T-helper 2 cell treated with Interferon-gamma antibody and Interleukin-4, amounts not matched to agents 5 μg/mL and 100 μg/mL, for 36 hours (primary cell): ENCODE results near the gene TBCC.

Experiments used
- DNase-seq: peaks from one replicate; pipeline ENCODE4 v3.0.0; 2021; ENCODE audit warnings: low spot score
- H3K27ac Mint-ChIP-seq: one replicate; pipeline ENCODE4 v1.8.0; 2021; ENCODE audit warnings: mild to moderate bottlenecking, mixed read lengths
- H3K27me3 Mint-ChIP-seq: one replicate; pipeline ENCODE4 v1.8.0; 2021; ENCODE audit warnings: low read depth, mixed read lengths
- H3K36me3 Mint-ChIP-seq: one replicate; pipeline ENCODE4 v1.8.0; 2021; ENCODE audit warnings: low read depth, mixed read lengths
- H3K4me1 Mint-ChIP-seq: one replicate; pipeline ENCODE4 v1.8.0; 2021; ENCODE audit warnings: low read depth, mixed read lengths
- H3K4me3 Mint-ChIP-seq: one replicate; pipeline ENCODE4 v1.8.0; 2022; ENCODE audit warnings: mild to moderate bottlenecking, moderate library complexity, mixed read lengths
- H3K9me3 Mint-ChIP-seq: one replicate; pipeline ENCODE4 v1.8.0; 2021; ENCODE audit warnings: mixed read lengths

Gene TBCC

DNA sequence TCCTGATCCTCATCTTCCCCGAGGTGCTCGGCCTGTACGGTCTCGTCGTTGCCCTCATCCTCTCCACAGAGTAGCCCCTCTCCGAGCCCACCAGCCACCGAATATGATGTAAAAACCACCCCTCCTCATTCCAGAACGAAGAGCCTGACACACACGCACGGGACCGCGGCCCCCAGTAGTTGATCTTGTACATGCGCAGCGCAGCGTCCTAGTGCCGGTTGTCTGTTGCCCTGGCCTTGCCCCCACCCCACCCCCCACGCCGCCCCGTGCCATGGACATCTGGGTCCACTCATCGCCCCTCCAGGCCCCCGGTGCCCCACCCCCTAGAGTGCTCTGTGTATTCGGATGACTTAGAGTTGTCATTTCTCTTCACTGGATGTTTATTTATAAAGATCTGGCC is 18.3 kb downstream of the TBCC start:
- H3K27ac Mint-ChIP-seq: peak overlapping the region; percentile 95

DNA sequence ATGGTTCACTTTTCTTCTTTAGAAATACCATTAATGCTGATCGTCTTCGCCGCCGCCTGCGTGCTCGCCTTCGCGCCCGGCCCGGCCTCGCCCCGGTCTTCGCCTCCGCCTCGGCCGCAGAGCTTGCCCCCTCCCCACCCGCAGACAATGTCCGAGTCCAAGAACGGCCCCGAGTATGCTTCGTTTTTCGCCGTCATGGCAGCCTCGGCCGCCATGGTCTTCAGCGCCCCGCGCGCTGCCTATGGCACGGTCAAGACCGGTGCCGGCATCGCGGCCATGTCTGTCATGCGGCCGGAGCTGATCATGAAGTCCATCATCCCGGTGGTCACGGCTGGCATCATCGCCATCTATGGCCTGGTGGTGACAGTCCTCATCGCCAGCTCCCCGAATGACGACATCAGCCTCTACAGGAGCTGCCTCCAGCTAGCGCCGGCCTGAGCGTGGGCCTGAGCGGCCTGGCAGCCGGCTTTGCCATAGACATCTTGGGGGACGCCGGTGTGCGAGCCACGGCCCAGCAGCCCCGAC is 18.8 kb downstream of the TBCC start:
- Mint-ChIP-seq H3K4me3 (peak overlapping the region; percentile 85), H3K27ac (peak overlapping the region; percentile 95), H3K27me3 (no peaks in the 10 kb centered on the region), H3K9me3 (no peaks in the 10 kb centered on the region), H3K36me3 (no peaks in the 10 kb centered on the region), H3K4me1 (peaks cover 15% of the 10 kb centered on the region)
- DNase-seq: no peak

More for the DNA sequence above, 18.3 kb downstream of the TBCC start:
- DNase-seq: no peak
- Mint-ChIP-seq H3K4me3 (peak overlapping the region; percentile 85), H3K9me3 (no peaks in the 10 kb centered on the region), H3K36me3 (no peaks in the 10 kb centered on the region), H3K4me1 (peaks cover 15% of the 10 kb centered on the region), H3K27me3 (no peaks in the 10 kb centered on the region)

DNA sequence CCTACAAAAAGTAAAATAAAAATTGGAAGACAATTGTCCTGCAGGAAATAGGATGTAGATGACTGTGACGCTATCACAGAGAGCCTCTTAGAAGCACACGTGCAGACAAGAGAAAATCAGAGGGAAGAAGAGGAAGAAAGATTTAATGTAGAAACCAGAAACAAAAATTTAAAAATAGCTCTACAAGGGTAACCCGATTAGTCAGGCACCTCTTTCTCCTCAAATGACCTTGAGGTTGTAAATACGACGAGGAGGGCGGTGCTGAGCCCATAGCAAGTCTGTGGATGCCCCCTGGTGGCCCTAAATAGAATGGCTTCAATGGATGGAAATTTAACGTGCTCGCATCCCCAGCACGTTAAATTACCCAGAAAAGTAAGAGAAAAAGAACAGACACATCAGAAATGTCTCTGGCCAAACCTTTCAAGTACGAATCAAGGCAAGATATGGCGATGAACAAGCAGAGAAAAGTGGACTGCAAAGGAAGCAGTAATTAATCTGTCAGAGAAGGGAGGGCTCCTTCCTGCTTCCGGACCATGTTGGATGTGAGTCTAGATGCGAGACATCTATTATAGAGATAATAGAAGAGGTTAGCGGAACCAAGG is 19.3 kb downstream of the TBCC start:
- Mint-ChIP-seq H3K4me1 (peaks cover 15% of the 10 kb centered on the region), H3K27me3 (no peaks in the 10 kb centered on the region), H3K9me3 (no peaks in the 10 kb centered on the region), H3K36me3 (no peaks in the 10 kb centered on the region), H3K27ac (peak overlapping the region; percentile 95), H3K4me3 (peak overlapping the region; percentile 85)
- peak; percentile 67 for DNase-seq

DNA sequence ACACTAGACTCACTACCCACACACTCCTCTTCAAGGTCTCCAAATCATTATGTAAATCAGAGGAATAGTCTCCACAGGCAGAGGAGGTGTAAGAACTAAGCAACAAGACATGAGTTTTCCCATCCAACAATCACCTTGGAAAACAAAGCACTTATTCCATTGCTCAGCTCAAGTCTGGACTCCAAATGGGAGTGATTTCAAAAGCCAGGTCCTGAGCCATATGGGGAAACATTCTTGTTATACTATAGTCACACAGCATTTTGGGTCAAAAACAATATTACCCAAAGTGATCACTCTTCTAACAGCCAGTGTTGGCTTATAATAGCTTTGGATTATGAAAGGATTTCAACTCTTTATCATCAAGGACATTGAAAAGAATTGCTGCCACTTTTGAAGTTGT is 19.9 kb downstream of the TBCC start:
- Mint-ChIP-seq H3K27me3 (no peaks in the 10 kb centered on the region), H3K36me3 (no peaks in the 10 kb centered on the region), H3K27ac (peak overlapping the region; percentile 95), H3K4me1 (peaks cover 15% of the 10 kb centered on the region), H3K4me3 (peak overlapping the region; percentile 85), H3K9me3 (no peaks in the 10 kb centered on the region)
- DNase-seq: no peak

DNA sequence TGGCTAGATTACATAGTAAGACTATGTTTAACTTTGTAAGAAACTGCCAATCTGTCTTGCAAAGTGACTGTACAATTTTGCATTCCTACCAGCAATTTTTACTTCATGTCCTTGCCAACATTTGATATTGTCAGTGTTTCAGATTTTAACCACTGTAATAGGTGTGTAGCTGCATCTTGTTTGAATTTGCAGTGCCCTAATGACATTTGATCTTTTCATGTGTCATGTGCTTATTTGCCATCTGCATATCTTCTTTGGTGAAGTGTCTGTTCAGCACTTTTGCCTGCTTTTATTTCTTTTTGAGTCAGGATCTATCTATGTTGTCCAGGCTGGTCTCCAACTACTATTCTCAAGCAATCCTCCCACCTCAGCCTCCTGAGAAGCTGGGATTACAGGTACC is 21.1 kb downstream of the TBCC start:
- H3K27me3 Mint-ChIP-seq: peaks cover 2% of the 10 kb centered on the region
- H3K9me3 Mint-ChIP-seq: no peaks in the 10 kb centered on the region
- DNase-seq: no peak
- H3K27ac Mint-ChIP-seq: no peak overlapping the region
- no peak overlapping the region for H3K4me3 Mint-ChIP-seq
- H3K4me1 Mint-ChIP-seq: peaks cover 15% of the 10 kb centered on the region
- H3K36me3 Mint-ChIP-seq: no peaks in the 10 kb centered on the region

DNA sequence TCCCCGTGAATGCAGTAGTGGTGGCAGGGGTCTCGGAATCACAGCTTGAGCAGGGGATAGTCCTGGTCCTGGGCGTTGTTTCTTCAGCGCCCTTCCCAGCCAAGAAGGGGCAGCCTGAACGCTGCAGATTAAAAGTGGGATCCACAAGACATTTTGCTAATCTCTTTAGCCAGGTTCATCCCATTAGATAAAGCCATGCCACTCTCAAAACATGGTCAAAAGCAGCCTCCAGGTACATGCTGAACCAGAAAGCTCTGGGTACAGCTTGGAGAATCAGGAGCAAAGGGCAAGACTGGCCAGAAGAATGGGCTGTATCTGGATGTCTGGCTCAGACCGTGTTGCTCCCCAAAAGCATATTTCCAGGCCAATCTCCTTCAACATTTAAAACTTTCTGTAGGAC is 23.4 kb downstream of the TBCC start, which contains the start of gene PRPH2:
PRPH2 (minus strand) TSS at position 101 of the 400 bp plus-strand sequence. CDS start 263 bp downstream, outside the sequence.
- no peaks in the 10 kb centered on the region for H3K9me3 Mint-ChIP-seq
- peaks cover 15% of the 10 kb centered on the region for H3K4me1 Mint-ChIP-seq
- H3K4me3 Mint-ChIP-seq: no peak within 1 kb of the TSS
- no peak within 1 kb of the TSS for H3K27ac Mint-ChIP-seq
- peaks cover 2% of the 10 kb centered on the region for H3K27me3 Mint-ChIP-seq
- no peak for DNase-seq
- H3K36me3 Mint-ChIP-seq: no peaks in the 10 kb centered on the region

DNA sequence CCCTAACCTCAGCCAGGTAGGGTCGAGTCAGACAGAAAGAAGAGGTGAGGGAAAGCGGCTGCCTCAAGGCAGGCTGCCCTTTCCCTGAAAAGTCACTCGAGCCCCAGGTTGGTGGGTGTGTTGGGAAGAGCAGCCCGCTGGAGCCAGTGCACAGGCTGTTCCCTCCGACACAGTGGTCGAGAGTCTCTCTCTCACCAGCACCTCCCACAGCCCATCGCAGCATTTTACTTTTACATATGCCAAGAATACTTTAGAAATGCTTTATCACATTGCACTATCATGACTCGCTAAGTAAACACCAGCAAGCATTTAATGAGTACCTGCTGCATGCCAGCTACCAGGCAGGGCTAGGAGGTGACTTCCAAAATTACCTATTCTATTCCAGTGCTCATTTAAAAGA is 25.2 kb downstream of the TBCC start:
- Mint-ChIP-seq H3K9me3 (no peaks in the 10 kb centered on the region), H3K27me3 (peaks cover 2% of the 10 kb centered on the region), H3K4me3 (no peak overlapping the region), H3K4me1 (peaks cover under 1% of the 10 kb centered on the region), H3K36me3 (no peaks in the 10 kb centered on the region), H3K27ac (no peak overlapping the region)
- DNase-seq: no peak

DNA sequence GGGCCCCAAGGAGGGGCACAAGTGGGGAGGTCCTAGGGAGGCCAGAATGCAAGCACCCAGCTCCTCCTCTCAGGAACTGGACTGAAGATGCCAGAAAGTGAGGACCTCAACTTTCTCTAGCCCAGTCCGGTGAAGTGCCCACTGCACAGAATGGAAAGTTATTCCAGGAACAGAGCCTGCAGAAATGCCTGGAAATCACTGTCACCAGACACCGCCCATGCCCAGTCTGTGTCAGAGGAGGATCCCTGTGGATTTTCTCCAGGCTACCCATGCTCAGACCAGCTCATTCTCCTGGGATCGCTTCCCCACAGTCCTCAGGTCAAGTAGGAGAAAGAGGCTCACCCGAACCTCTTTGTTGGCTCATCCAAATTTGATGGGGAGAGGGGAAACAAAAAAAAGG is 30.0 kb downstream of the TBCC start:
- no peaks in the 10 kb centered on the region for H3K4me1 Mint-ChIP-seq

DNA sequence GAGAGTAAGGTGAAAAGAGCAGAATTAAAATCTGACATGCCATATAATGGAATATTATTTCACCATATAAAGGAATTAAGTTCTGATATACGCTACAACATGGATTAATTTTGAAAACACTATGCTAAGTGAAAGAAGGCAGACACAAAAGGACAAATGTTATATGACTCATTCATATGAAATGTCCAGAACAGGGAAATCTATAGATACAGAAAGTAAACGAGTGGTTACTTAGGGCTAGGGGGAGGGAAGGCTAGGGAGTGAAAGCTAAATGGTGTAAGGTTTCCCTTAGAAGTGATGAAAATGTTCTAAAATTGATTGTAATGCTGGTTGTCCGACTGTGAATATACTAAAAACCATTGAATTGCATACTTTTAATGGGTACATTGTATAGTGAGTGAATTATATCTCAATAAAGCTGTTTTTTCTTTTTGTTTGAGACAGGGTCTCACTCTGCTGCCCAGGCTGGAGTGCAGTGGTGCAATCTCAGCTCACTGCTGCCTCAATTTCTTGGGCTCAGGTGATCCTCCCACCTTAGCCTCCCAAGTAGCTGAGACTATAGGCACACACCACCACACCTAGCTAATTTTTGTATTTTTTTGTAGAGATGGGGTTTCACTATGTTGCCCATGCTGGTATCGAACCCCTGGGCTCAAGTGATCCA is 31.7 kb downstream of the TBCC start:
- no peaks in the 10 kb centered on the region for H3K36me3 Mint-ChIP-seq
- no peaks in the 10 kb centered on the region for H3K27me3 Mint-ChIP-seq
- no peak for DNase-seq
- peaks cover 9% of the 10 kb centered on the region for H3K9me3 Mint-ChIP-seq
- no peaks in the 10 kb centered on the region for H3K4me1 Mint-ChIP-seq
- no peak overlapping the region for H3K27ac Mint-ChIP-seq
- no peak overlapping the region for H3K4me3 Mint-ChIP-seq

More for the DNA sequence above, 30.0 kb downstream of the TBCC start:
- Mint-ChIP-seq H3K9me3 (peaks cover 9% of the 10 kb centered on the region), H3K27me3 (peaks cover 2% of the 10 kb centered on the region), H3K27ac (no peak overlapping the region), H3K4me3 (no peak overlapping the region), H3K36me3 (no peaks in the 10 kb centered on the region)
- DNase-seq: no peak

DNA sequence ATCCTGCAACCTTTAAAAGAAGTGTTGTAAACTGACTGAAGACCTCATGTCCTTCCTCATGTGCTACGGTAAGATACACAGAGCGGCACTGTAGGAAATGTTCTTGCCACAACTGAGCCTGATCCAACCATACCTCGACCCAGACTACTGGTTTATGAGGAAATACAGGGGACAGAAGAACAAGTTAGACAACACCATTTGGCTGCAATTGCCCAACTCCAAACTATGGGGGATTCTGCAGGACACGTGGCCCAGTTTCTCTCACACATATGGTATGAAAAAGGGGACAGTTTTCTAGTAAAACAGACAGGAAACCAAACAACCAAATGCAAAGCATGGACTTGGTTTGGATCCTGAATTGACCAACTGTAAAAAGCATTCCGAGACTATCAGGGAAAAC is 34.0 kb downstream of the TBCC start:
- no peaks in the 10 kb centered on the region for H3K36me3 Mint-ChIP-seq
- no peak overlapping the region for H3K4me3 Mint-ChIP-seq
- H3K4me1 Mint-ChIP-seq: no peaks in the 10 kb centered on the region
- DNase-seq: no peak
- no peaks in the 10 kb centered on the region for H3K27me3 Mint-ChIP-seq
- peaks cover 9% of the 10 kb centered on the region for H3K9me3 Mint-ChIP-seq
- H3K27ac Mint-ChIP-seq: no peak overlapping the region

DNA sequence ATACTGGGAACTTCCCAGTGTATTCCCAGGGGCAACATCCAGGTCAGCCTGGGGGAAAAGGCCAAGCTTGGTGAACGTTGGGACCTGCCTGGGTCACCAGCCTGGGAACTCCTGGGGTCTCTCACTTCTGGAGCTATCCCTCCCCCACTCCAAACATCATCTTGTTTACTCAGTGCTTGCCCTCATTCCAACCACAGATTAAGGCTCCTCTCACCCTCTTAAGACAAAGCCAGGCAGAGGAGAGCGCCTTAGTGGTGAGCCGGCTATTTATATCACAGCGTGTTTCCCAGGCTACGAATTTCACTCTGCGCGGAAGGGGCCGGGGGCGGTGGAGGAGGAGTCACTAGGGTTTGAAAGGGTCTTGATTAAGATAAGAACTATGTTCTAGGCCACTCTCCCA is 35.6 kb downstream of the TBCC start:
- no peak overlapping the region for H3K4me3 Mint-ChIP-seq
- H3K9me3 Mint-ChIP-seq: peaks cover 9% of the 10 kb centered on the region
- H3K4me1 Mint-ChIP-seq: no peaks in the 10 kb centered on the region
- H3K27ac Mint-ChIP-seq: no peak overlapping the region
- no peaks in the 10 kb centered on the region for H3K27me3 Mint-ChIP-seq
- no peaks in the 10 kb centered on the region for H3K36me3 Mint-ChIP-seq
- no peak for DNase-seq

DNA sequence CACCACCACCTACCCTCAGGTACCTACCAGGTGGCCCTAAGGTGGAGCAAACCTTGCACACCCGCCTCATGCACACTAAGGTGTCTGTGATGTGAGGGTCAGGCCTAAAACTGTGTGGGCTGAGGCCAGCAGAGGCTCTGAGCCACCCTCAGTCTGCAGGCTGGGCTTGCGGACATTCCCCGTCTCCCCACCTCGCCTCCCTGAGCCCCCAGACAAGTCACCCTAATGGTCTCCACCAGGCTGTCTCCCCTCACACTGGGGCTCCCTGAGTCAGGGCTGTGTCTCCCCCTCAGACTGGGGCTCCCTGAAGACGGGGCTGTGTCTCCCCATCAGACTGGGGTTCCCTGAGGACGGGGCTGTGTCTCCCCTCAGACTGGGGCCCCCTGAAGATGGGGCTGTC is 36.0 kb downstream of the TBCC start:
- Mint-ChIP-seq H3K4me1 (no peaks in the 10 kb centered on the region), H3K36me3 (no peaks in the 10 kb centered on the region), H3K27me3 (no peaks in the 10 kb centered on the region), H3K4me3 (no peak overlapping the region), H3K9me3 (peaks cover 9% of the 10 kb centered on the region), H3K27ac (no peak overlapping the region)
- DNase-seq: no peak

DNA sequence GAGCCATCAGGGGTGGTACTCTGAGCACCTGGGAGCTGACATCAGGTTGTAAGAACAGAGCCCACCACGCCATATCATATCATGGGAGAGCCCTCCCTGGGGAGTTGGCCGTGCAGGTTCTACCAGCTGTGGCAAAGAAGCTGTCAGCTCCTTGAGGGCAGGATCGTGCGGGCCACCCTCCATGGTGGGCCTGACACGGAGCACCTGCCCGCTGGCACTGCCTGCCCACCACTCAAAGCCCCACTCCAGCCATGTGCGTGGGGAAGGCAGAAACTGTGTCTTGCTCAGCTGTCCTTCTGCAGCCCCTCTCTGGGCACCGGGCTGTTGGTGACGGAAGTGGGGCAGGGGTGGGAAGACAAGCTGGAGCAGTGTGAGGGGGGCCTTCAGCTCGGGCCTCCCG is 37.8 kb downstream of the TBCC start:
- Mint-ChIP-seq H3K27ac (no peak overlapping the region), H3K27me3 (no peaks in the 10 kb centered on the region), H3K4me3 (no peak overlapping the region), H3K4me1 (no peaks in the 10 kb centered on the region), H3K36me3 (no peaks in the 10 kb centered on the region), H3K9me3 (peaks cover 9% of the 10 kb centered on the region)
- no peak for DNase-seq

DNA sequence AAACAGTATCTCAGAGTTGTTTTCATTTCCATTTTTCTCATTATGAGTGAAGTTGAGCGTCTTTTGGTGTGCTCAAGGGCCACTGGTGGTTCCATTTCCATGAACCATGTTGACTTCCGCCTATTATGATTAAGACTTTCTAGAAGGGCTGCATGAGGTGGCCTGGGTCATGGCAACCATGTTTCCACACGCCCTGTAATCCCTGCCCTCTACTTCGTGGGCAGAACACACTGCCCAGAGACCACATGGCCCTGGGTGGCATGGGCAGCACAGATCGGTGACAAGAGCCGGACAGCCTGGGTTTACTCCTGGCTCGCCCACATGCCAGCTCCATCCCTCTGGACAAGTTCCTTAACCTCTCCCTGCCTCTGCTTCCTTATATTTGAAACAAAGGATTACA is 38.3 kb downstream of the TBCC start:
- Mint-ChIP-seq H3K27ac (no peak overlapping the region), H3K9me3 (peaks cover 9% of the 10 kb centered on the region), H3K4me3 (no peak overlapping the region), H3K27me3 (no peaks in the 10 kb centered on the region), H3K4me1 (no peaks in the 10 kb centered on the region), H3K36me3 (no peaks in the 10 kb centered on the region)
- no peak for DNase-seq
